Liver (tissue), 3 donors: ENCODE results near the gene SLC6A3.

Experiments used
- CTCF ChIP-seq: fragments of 150-350 bp; IDR thresholded peaks from 2 replicates; pipeline ENCODE4 v1.5.1; 2017; ENCODE audit warnings: improper control_type of control experiment, low read depth, low read length; ENCODE audit not compliant: missing input control
- JUND ChIP-seq, 2 donors: IDR thresholded peaks; 2 replicates each; pipeline ENCODE4 v1.6.1; 2016; ENCODE audit warnings: antibody characterized with exemption in 2 of 2
- MAX ChIP-seq: IDR thresholded peaks from 2 replicates; pipeline ENCODE4 v1.6.1; 2016; ENCODE audit warnings: antibody characterized with exemption
- NR2F2 ChIP-seq: IDR thresholded peaks from 2 replicates; pipeline ENCODE4 v1.6.1; 2016; ENCODE audit warnings: antibody characterized with exemption
- RAD21 ChIP-seq, 2 donors: IDR thresholded peaks; 2 replicates each; pipeline ENCODE4 v1.6.1; 2016; ENCODE audit warnings: antibody characterized with exemption in 2 of 2, mild to moderate bottlenecking in 2 of 2
- REST ChIP-seq: IDR thresholded peaks from 2 replicates; pipeline ENCODE4 v1.6.1; 2016; ENCODE audit warnings: antibody characterized with exemption, mild to moderate bottlenecking
- SP1 ChIP-seq: IDR thresholded peaks from 2 replicates; pipeline ENCODE4 v1.6.1; 2018; ENCODE audit warnings: antibody characterized with exemption, mild to moderate bottlenecking
- TAF1 ChIP-seq: conservative IDR thresholded peaks from 2 replicates; pipeline ENCODE4 v1.6.1; 2016; ENCODE audit warnings: antibody characterized with exemption, mild to moderate bottlenecking
- TF ChIP-seq, protein P1 (sequence below): IDR thresholded peaks from 2 replicates; pipeline ENCODE4 v1.6.1; 2016; ENCODE audit warnings: antibody characterized with exemption
- TF ChIP-seq, protein P2 (sequence below): IDR thresholded peaks from 2 replicates; pipeline ENCODE4 v1.6.1; 2016; ENCODE audit warnings: antibody characterized with exemption
- donor health status: healthy.
- donor health status: healthy.

DNA sequence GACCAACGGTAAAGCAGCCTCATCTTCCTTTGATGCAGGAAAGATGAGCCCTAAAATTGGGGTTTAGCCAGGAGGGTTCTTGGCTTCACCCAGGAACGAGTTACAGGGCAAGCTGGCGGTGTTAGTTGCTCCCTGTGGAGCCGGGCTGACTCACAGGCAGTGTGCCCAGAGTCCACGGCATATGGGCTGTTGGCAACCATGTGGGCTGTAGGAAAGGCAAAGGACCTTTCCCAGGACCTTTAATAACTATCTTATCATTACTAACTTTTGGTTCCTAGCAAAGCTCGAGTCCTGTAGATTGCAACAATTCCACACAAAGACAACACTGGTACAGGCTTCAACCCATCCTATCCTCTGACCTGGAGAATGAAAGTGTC lies 70.6 kb downstream of the SLC6A3 start:
- TF ChIP-seq RAD21 (IDR thresholded peaks at IDR 0.05) (no peak), REST (no peak), CTCF (no peak), MAX (no peak), SP1 (no peak), NR2F2 (no peak), TAF1 (no peak), JUND (IDR thresholded peaks at IDR 0.05) (no peak)
- TF ChIP-seq, protein P1, sequence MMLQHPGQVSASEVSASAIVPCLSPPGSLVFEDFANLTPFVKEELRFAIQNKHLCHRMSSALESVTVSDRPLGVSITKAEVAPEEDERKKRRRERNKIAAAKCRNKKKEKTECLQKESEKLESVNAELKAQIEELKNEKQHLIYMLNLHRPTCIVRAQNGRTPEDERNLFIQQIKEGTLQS = no peak
- TF ChIP-seq, protein P2, sequence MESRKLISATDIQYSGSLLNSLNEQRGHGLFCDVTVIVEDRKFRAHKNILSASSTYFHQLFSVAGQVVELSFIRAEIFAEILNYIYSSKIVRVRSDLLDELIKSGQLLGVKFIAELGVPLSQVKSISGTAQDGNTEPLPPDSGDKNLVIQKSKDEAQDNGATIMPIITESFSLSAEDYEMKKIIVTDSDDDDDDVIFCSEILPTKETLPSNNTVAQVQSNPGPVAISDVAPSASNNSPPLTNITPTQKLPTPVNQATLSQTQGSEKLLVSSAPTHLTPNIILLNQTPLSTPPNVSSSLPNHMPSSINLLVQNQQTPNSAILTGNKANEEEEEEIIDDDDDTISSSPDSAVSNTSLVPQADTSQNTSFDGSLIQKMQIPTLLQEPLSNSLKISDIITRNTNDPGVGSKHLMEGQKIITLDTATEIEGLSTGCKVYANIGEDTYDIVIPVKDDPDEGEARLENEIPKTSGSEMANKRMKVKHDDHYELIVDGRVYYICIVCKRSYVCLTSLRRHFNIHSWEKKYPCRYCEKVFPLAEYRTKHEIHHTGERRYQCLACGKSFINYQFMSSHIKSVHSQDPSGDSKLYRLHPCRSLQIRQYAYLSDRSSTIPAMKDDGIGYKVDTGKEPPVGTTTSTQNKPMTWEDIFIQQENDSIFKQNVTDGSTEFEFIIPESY = no peak
